Measurements from ENCODE around the gene EME2. TPM values are rescaled to one million over a fixed set of nuclear protein-coding genes. Genes with fewer than 3 reads are reported as not detected.

Gene EME2
- total and polyA plus RNA-seq, 2 donors (not counting 1 experiment from before 2014, with no cell fraction given) = 34.6 to 42.5 TPM

DNA sequence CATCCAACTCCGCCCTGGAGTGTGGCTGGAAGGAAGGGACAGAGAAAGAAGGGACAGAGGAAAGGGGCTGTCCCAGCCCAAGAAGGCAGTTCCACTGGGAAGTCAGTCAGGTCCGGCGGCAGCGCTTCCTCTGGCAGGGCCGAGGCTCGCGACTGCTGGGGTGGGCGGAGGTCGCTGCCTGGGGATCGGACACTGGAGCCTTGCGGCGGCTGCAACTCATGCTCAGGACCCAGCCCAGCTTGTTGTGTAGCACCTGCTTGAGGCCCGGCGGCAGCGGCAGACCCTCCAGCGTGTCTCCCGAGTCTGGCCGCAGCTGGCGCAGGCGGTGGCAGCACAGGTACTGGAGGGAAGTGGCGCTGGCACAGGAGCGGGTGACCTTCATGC lies 4.4 kb downstream of the EME2 start:
- Histone ChIP-seq H3K27ac (ENCODE audit: low read length in 2 of 2) (no peak overlapping the region), H3K27me3 (replicated peaks in 1 of 4; ENCODE audit: control extremely low read depth in 1 of 4, control insufficient read depth in 3 of 4, insufficient read depth in 4 of 4, low read length in 3 of 4) (no peaks in the 10 kb centered on the region), H4K20me1 (ENCODE audit: control insufficient read depth, insufficient read depth, low read length, poor library complexity, severe bottlenecking) (peaks cover 79% of the 10 kb centered on the region), H3K4me2 (replicated peaks; ENCODE audit: low read depth, low read length, poor library complexity, severe bottlenecking) (no peak overlapping the region), H3K36me3 (replicated peaks in 1 of 2; ENCODE audit: control extremely low read depth in 1 of 2, control insufficient read depth in 1 of 2, extremely low read depth in 1 of 2, insufficient read depth in 2 of 2, low read length in 1 of 2) (peaks cover 0 to 29% of the 10 kb centered on the region in 2 experiments), H3K9me3 (ENCODE audit: control extremely low read depth in 1 of 3, control insufficient read depth in 2 of 3, insufficient read depth in 1 of 3, low read length in 2 of 3) (no peaks in the 10 kb centered on the region), H3K4me3 (ENCODE audit: control extremely low read depth in 1 of 5, extremely low read depth in 1 of 5, insufficient read depth in 1 of 5, low read depth in 2 of 5, low read length in 4 of 5) (no peak overlapping the region), H2AFZ (ENCODE audit: insufficient read depth, low read depth, low read length, poor library complexity, severe bottlenecking) (no peak overlapping the region), H3K4me1 (ENCODE audit: control insufficient read depth in 2 of 2, insufficient read depth in 2 of 2, low read length in 2 of 2) (peaks cover 24 to 42% of the 10 kb centered on the region in 2 donors), H3K9ac (ENCODE audit: low read length) (no peak overlapping the region), H3K79me2 (ENCODE audit: control insufficient read depth, insufficient read depth, low read length) (peaks cover 55% of the 10 kb centered on the region)
- Mint-ChIP-seq H3K9me3 (ENCODE audit: insufficient read depth) (no peaks in the 10 kb centered on the region), H3K4me1 (peaks cover 30% of the 10 kb centered on the region), H3K27me3 (no peaks in the 10 kb centered on the region), H3K27ac (peak overlapping the region; percentile 32), H3K4me3 (no peak overlapping the region)
- ChIA-PET POLR2A (no interaction called here), CTCF (interaction anchor here (0.6 kb wide), 1 partner anchor 76 kb away, joined by 3 read pairs; no protein-coding TSS in a partner anchor)
- intact Hi-C loops (cut with micrococcal nuclease) = no loop called here
- DNase-seq (no peak), ATAC-seq (ENCODE audit: low read depth) (no peak)
- WGBS (ENCODE audit: insufficient coverage) = 97% methylated on average over 22 of the region's 22 CpGs
- no peak for TF ChIP-seq EZH2 (IDR thresholded peaks at IDR 0.05; ENCODE audit: borderline replicate concordance, insufficient read depth, low read depth, low read length, poor library complexity, severe bottlenecking)
- TF ChIP-seq, protein P1, sequence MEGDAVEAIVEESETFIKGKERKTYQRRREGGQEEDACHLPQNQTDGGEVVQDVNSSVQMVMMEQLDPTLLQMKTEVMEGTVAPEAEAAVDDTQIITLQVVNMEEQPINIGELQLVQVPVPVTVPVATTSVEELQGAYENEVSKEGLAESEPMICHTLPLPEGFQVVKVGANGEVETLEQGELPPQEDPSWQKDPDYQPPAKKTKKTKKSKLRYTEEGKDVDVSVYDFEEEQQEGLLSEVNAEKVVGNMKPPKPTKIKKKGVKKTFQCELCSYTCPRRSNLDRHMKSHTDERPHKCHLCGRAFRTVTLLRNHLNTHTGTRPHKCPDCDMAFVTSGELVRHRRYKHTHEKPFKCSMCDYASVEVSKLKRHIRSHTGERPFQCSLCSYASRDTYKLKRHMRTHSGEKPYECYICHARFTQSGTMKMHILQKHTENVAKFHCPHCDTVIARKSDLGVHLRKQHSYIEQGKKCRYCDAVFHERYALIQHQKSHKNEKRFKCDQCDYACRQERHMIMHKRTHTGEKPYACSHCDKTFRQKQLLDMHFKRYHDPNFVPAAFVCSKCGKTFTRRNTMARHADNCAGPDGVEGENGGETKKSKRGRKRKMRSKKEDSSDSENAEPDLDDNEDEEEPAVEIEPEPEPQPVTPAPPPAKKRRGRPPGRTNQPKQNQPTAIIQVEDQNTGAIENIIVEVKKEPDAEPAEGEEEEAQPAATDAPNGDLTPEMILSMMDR (IDR thresholded peaks at IDR 0.05) = no peak

DNA sequence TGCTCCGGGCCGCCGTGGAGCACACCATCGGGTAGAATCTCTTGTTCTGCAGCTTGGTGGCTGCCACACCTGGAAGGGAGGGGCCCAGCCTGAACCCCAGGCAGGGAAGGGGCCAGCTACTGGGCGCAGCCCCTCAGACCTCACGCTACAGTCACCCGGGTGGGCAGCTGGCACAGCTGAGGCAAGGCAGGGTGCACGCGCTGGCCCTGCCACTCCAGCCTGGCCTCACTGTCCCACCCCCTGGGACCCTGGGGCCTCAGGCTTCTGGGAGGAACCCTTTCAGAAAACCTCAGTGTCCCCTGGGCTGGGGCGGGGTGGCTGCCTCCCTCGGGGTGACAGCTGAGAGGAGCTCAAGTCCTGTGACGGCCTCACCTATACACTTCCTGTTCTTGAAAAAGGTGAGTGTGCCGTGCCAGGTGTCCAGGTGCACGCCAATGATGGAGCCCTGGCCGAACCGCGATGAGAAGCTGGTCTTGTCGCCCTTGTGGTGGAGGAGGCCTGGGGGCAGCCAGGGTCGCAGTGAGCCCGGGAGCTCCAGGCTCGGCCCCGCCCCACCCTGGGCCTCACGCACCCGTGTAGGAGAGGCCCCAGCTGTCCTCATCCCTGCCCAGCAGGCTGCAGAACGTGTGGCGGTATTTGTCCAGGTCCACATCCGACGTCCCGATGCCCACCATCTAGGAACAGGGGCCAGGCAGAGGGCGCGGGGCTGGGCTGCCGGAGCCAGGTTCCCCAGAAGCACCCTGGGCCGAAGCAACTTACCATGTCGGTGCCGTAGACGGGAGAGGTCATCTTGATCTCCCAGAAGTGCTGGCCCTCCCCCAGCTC lies 5.0 kb downstream of the EME2 start:
- Histone ChIP-seq H3K4me1 (ENCODE audit: control insufficient read depth in 2 of 2, insufficient read depth in 2 of 2, low read length in 2 of 2) (peaks cover 21 to 37% of the 10 kb centered on the region in 2 donors), H3K9ac (ENCODE audit: low read length) (no peak overlapping the region), H3K27me3 (replicated peaks in 1 of 4; ENCODE audit: control extremely low read depth in 1 of 4, control insufficient read depth in 3 of 4, insufficient read depth in 4 of 4, low read length in 3 of 4) (no peaks in the 10 kb centered on the region), H3K9me3 (ENCODE audit: control extremely low read depth in 1 of 3, control insufficient read depth in 2 of 3, insufficient read depth in 1 of 3, low read length in 2 of 3) (no peaks in the 10 kb centered on the region), H2AFZ (ENCODE audit: insufficient read depth, low read depth, low read length, poor library complexity, severe bottlenecking) (no peak overlapping the region), H3K79me2 (ENCODE audit: control insufficient read depth, insufficient read depth, low read length) (peaks cover 53% of the 10 kb centered on the region), H4K20me1 (ENCODE audit: control insufficient read depth, insufficient read depth, low read length, poor library complexity, severe bottlenecking) (peaks cover 73% of the 10 kb centered on the region), H3K4me2 (replicated peaks; ENCODE audit: low read depth, low read length, poor library complexity, severe bottlenecking) (no peak overlapping the region), H3K4me3 (ENCODE audit: control extremely low read depth in 1 of 5, extremely low read depth in 1 of 5, insufficient read depth in 1 of 5, low read depth in 2 of 5, low read length in 4 of 5) (no peak overlapping the region), H3K36me3 (replicated peaks in 1 of 2; ENCODE audit: control extremely low read depth in 1 of 2, control insufficient read depth in 1 of 2, extremely low read depth in 1 of 2, insufficient read depth in 2 of 2, low read length in 1 of 2) (peaks cover 0 to 29% of the 10 kb centered on the region in 2 experiments), H3K27ac (ENCODE audit: low read length in 2 of 2) (no peak overlapping the region)
- Mint-ChIP-seq H3K4me3 (no peak overlapping the region), H3K27me3 (no peaks in the 10 kb centered on the region), H3K9me3 (ENCODE audit: insufficient read depth) (no peaks in the 10 kb centered on the region), H3K27ac (no peak overlapping the region), H3K4me1 (peaks cover 26% of the 10 kb centered on the region)
- TF ChIP-seq EZH2 (IDR thresholded peaks at IDR 0.05; ENCODE audit: borderline replicate concordance, insufficient read depth, low read depth, low read length, poor library complexity, severe bottlenecking) = no peak
- TF ChIP-seq, protein P1 (IDR thresholded peaks at IDR 0.05) = no peak
- no peak for ATAC-seq (ENCODE audit: low read depth)
- intact Hi-C loops (cut with micrococcal nuclease) = no loop called here
- no peak for DNase-seq
- CTCF ChIA-PET = no interaction called here
- 82% methylated on average over 36 of the region's 36 CpGs for WGBS (ENCODE audit: insufficient coverage)
- POLR2A ChIA-PET = no interaction called here

Data from B cell (primary cell).